GM18951 (cell line): ENCODE results near the gene AGRN.

Experiments
- POLR2A ChIP-seq: IDR thresholded peaks from 4 replicates; pipeline ENCODE4 v1.6.1; 2011; ENCODE audit warnings: mild to moderate bottlenecking; ENCODE audit not compliant: insufficient read length, insufficient read depth; ENCODE audit errors: extremely low read depth
- in situ Hi-C: fragments of 300-500 bp; cut with MboI; formaldehyde crosslinking; loops from one replicate; pipeline ENCODE4 v1.12.0; 2022; ENCODE audit warnings: low sequenced_read_pairs, mixed read lengths, inconsistent platforms; ENCODE audit not compliant: unreplicated experiment

AGRN gene

DNA sequence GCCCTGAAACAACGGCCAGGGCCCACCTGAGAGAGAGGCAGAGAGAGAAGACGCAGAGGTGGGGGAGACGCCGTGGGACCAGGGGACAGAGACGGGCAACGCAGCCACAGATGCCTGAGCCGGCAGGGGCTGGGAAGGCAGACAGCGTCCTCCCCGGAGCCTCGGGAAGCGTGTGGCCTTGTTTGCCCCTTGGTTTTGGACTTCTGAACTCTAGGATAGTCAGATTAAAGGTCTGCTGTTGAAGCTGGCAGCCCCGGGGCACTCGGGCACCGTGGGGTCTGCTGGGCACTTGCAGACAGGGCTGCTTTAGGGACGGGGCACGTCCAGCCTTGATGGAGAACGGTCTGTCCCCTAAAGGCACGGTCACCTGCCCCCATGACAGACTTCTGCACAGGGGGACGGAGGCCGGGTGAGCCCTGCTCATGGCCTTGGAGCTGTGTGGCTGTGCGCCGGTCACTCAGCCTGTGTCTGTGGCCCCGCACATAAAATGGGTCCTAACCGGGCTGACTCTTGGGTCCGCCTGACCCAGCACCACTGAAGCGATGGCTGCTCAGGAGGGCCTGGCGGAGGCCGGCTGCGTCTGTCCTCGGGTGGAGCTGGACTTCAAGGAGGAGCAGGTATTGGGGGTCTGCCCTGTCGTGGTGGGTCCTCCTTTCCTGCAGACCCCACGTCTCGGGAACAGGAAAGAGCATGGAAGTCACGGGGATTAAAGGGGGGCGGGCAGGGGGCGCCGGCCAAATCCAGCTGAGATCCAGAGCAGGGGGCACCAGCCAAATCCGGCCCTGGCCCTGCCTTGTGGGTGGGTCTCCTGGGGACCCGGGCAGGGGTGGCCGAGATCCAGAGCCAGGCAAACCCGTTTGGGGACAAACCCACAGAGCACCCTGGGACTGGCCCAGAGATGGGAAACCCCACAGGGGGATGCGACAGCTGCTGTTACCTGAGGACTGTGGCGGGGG, 63.8 kb downstream of the AGRN start:
- in situ Hi-C loops, result no loop called here
- TF ChIP-seq POLR2A, result no peak

DNA sequence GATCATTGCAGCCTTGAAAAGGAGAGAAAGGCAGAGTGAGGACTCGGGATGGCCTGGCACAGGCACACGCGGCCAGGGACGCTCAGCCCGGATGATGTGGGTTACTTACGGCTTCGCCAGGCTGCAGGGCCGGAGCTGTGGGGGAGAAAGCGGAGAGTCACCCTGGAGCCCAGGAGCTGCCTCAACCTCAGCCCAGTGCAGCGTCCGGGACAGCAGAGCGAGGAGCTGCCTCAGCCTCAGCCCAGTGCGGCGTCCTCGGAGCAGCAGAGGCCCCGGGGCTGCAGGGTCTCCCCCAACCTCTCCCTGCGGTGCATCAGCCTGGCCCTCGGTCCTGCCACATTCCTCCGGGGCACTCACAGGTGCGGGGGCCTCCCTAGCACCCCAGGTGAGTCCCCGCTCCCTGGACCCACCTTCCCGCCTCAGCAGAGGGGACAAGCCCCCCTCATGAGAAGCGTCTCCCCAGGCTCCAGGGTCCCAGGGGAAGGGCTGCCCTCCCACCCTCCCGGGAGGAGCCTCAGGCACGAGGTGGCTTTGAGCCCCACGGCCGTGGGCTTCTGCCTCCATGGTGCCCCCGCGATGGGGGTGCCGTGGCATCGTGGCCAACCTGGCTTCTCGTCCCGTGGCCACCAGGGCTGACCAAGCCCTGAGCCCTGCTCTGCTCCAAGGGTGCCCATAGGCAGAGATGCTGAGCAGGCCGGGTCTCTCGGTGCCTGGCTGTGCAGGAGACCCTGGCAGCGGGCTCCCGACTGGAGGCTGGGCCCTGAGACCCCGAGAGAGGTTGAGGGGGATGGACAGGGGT, 64.7 kb downstream of the AGRN start:
- in situ Hi-C loops, result no loop called here
- no peak for TF ChIP-seq POLR2A

DNA sequence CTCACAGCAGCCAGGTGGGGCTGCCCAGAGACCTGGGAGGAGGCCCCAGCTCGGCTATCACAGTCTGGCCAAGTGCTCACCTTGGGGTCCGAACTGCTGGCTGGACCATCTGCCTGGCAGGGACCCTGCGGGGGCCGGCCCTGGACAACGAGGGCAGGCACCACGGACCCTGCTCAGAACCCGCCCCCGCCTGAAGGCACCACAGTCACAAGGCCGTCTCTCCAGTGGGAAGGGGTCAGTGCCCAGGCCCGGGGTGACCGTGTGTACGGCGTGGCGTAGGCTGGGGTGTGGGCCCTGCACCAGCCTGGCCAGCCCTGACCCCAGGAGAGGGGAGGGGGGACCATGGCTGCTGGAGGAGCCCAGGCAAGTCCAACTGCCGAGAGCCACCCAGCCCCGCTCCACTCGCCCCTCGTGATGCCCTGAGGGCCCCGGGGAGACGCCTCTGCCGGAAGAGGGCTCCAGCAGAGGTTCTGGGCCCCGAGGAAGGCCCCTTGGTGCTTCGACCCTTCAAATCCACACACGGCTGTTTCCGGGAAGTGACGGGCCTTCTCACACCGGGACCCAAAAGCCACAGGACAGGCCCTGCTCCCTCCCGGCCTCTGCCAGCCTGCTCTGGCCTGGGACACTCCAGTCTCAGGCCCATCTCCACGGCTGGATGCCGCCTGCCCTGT, 65.4 kb downstream of the AGRN start:
- no peak for TF ChIP-seq POLR2A
- in situ Hi-C loops, result no loop called here

GRCh38 chr1:1085911-1086841, 66.3 kb downstream of the AGRN start:
- TF ChIP-seq POLR2A, result no peak
- in situ Hi-C loops, result no loop called here

GRCh38 chr1:1086911-1087341, 67.0 kb downstream of the AGRN start:
- TF ChIP-seq POLR2A, result no peak
- in situ Hi-C loops, result no loop called here

DNA sequence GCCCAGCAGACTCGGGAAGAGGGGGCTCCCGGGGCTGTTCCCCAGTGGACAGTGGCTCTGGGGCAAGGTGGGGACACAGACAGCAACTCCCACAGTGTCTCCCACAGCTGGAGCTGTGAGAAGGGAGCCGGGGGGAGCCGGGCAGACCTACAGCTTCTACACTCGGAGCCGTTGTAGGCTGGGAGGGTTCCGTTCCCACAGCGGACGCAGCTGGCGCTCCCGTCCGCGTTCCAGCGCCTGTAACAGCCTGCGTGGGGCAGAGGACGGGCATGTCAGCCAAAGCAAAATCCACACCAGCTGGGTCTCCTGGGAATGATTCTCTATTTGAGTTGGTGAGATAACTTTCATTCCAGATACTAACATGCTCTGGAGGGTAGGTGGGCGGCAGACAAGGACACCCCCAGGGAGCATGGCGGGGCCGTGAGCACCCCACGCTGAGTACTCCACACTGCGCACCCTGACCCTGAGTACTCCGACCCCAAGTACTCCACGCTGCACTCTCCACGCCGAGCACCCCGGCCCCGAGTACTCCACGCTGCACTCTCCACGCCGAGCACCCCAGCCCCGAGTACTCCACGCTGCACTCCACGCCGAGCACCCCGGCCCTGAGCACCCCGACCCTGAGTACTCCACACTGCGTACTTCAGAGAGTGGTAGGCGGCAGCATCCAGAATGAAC, 67.6 kb downstream of the AGRN start:
- in situ Hi-C loops, result no loop called here
- TF ChIP-seq POLR2A, result no peak

- in situ Hi-C loops, result no loop called here
- no peak for TF ChIP-seq POLR2A
These were observed 68.3 kb downstream of the AGRN start for GRCh38 chr1:1088029-1088800.

DNA sequence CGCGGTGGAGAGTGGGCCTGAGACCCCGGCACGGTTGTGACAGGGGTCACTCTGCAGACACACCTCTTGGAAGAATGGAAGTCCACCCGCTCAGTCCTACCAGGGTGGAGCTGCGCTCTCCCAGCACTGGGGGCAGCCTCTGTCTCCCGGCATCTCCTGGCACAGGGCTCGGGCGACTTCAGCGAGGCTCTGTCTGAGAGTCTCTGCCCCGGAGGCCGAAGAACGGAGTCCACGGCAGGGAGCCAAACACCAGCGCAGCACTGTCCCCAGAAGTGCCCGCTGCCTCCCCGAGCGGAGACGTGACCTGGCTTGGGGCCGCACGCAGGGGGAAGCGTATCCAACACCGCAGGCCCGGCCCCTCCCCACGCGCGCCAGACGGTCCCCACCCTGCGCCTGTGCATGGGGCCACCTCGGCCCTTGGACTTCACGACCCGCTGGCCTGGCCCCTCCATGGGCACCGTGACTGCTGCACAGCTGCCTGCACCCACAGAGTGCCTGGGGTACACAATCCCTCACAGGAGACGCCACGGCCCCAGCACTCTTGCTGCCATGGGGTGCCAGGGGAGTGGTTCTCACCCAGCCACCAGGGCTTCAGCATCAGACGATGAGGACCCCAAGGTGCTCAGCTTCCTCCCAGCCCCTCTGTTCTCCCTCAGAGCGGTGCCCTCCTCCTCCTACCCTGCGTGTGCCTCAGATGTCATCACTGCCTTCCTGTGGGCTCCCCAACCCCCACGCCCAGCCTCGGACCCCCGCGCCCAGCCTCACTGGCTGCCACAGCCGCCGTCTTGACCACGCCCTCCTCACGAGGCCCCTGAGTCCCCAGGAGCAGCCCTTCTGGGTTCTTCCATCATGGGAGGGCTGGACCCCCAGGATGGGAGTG, 69.1 kb downstream of the AGRN start:
- in situ Hi-C loops, result no loop called here

DNA sequence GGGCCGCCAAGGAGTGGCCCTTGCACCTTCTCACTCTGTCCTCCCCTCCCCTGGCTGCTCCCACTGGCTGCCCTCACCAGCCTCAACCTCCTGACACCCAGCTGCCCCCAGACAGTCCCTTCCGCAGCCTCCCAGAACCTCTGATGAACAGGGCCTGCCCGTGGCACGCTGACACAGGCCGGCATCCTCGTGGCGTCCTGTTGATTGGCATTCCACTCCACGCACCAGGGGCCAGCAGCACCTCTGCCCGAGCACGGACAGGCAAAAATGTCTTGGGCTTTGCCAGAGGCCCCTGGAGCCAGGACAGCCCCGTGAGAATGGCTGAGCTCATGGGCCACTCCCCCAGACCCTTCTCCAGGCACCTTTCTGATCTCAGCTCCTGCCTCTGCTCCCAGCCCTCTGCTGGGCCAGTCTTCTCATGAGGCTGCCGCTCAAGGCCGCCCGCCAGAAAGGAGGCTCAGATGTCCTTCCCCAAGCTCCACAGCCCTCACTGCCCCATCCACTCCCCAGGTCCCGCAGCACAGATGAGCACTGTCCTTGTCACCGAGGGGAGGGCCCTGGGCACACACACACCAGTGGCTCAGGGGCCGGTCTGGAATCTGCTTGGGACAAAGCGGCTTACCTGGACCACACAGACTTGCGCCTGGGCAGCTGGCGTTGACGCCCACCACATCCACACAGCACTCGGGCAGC, 70.0 kb downstream of the AGRN start:
- TF ChIP-seq POLR2A, result no peak
- in situ Hi-C loops, result no loop called here

More for the DNA sequence above, 69.1 kb downstream of the AGRN start:
- no peak for TF ChIP-seq POLR2A
